ENCODE results near the gene ZIC5.

Gene ZIC5

DNA sequence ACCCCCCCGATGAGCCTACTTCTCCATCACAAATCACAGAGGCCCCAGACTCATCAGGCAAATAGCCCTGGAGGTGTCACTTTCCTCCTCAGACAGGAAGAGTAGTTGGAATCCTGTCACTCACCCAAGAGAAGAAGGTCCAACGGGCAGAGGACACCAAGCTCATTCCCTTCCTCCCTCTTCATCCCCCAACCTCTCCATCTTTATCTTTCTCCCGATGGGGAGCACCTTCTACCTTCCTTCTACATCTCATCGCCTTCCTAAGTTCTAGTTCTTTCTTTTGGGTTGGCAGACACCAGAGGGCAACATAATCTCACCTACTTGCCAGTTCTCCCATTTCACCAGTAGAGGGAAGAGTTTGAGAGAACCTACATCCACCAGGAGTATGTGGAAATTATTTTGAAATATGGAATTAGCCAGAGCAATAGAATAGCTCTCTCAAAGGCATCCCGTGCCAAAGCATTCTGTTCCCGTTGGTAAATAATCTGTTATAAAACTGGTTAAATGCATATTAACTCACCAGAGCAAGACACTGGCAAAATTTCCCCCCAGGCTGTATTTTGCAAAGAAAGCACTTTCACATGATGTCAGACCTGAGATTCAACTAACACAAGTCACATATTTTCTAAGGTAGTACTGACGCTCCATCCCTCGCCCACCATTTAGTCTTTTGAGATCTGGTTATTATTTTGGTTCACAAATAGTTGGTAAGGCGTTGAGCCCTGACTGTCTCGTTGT lies 55.0 kb downstream of the ZIC5 start:
- H3K27ac ChIP-seq, result no peak overlapping the region
- peak; percentile 56 for DNase-seq
- TF ChIP-seq, protein P1, sequence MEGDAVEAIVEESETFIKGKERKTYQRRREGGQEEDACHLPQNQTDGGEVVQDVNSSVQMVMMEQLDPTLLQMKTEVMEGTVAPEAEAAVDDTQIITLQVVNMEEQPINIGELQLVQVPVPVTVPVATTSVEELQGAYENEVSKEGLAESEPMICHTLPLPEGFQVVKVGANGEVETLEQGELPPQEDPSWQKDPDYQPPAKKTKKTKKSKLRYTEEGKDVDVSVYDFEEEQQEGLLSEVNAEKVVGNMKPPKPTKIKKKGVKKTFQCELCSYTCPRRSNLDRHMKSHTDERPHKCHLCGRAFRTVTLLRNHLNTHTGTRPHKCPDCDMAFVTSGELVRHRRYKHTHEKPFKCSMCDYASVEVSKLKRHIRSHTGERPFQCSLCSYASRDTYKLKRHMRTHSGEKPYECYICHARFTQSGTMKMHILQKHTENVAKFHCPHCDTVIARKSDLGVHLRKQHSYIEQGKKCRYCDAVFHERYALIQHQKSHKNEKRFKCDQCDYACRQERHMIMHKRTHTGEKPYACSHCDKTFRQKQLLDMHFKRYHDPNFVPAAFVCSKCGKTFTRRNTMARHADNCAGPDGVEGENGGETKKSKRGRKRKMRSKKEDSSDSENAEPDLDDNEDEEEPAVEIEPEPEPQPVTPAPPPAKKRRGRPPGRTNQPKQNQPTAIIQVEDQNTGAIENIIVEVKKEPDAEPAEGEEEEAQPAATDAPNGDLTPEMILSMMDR (IDR thresholded peaks at IDR 0.05; ENCODE audit: low read depth, low read length), result peak; percentile 93
- no peak overlapping the region for H3K4me3 ChIP-seq (ENCODE audit: low read depth, low read length)
- H3K27me3 ChIP-seq (ENCODE audit: insufficient read depth, low read depth, severe bottlenecking), result no peaks in the 10 kb centered on the region
- no peaks in the 10 kb centered on the region for H3K36me3 ChIP-seq
- no peaks in the 10 kb centered on the region for H3K9me3 ChIP-seq (ENCODE audit: severe bottlenecking)

DNA sequence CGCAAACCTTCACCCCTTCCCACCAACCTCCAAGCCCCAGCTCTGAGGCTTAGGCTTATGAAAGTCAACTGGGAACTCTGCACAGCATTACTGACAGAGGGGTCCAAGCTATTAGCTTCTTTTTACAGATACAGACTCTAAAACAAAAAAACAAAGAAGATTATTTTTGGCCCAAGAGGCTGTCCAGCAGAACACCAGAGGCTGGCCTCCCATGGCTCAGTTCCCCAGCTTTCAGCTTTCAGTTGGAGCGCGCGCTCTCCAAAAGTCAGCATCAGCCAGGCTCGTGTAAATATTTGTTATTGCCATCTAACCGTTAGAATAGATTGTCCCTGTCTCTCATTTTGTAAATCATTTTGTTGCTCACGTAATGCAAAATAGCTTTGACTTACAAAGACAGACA lies 58.4 kb downstream of the ZIC5 start:
- no peak for DNase-seq
- Histone ChIP-seq H3K4me3 (ENCODE audit: low read depth, low read length) (no peak overlapping the region), H3K27ac (no peak overlapping the region), H3K36me3 (no peaks in the 10 kb centered on the region), H3K27me3 (ENCODE audit: insufficient read depth, low read depth, severe bottlenecking) (no peaks in the 10 kb centered on the region), H3K9me3 (ENCODE audit: severe bottlenecking) (no peaks in the 10 kb centered on the region)
- TF ChIP-seq, protein P1 (IDR thresholded peaks at IDR 0.05; ENCODE audit: low read depth, low read length), result no peak
